Measurements from ENCODE around the gene SLC51B.
A peak's percentile ranks its signal among the peaks of the same experiment; 100 is the strongest.
"Not testable (repeated sequence)": the region's sequence is repeated elsewhere in the genome, so short reads cannot be mapped to it uniquely, and the experiment has no call there.

Gene SLC51B

DNA sequence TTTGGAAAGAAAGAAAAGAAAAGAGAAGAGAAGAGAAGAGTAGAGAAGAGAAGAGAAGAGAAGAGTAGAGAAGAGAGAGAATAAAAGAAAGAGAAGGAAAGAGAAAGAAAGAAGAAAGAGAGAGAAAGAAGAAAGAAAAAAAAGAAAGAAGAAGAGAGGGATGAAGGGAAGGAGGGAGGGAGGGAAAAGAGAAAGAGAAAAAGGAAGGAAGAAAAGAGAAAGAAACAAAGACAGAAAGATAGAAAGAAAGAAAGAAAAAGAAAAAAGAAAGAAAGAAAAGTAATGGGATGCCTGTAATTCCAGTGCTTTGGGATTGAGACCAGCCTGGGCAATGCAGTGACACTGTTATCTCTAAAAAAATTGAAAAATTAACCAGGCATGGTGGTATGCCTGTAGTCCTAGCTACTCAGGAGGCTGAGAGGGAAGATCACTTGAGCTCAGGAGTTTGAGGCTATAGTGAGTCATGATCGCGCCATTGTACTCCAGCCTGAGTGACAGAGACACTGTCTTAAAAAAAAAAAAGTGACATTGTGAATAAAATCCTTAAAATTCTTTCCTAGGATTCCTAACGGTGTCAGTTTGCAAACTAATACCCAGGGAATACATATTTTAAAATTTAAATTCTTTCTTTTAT lies 20.9 kb downstream of the SLC51B start:
- no peak for DNase-seq (ENCODE audit: low read depth in 2 of 2)

DNA sequence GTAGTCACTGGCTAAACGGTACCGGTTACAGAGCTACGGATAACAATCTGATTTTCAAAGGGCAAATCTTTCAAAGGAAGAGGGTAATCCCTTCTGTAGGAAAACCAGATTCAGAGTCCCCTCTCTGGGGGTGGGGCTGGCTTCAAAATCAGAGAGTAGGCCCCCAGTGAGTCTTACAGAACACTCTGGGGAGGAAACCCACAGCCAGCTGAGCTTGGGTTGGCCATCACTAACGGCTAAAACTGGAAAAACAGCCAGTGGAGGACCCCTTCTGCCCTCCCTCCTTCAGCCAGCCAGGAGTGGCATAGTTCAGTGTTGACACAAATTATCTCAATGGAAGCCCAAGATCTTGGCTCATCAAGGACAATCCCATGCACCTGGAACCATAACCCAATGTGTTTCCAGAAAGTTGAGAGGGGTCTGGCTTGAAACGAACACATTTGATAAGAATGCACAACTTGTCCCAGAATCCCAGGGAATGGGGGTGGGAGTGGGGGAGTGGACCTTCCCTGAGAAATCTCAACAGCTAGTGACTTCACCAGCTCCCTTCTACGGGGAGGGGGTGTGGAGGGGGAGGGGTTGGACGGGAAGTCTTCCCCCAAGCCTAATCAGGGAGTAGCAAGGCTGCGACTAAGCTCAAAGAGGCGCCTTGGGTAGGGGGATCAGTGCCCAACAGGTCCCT lies 21.6 kb downstream of the SLC51B start:
- DNase-seq (ENCODE audit: low read depth in 2 of 2), result no peak

DNA sequence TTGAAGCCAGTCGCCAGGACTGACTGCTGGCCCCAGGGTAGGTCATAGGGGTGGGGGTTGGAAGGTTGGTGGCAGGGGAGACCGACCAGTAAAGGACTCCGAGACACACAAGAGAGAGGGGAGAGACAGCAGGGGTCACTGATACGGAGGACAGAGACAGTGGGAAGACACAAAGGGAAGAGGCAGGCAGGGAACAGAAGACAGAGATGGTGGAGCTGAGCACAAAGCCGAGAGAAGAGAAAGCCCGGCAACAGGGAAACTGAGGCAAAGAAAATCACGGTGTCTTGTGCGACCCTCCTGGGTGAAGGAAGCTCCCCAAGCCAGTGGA lies 22.1 kb downstream of the SLC51B start:
- no peak for DNase-seq (ENCODE audit: low read depth in 2 of 2)

DNA sequence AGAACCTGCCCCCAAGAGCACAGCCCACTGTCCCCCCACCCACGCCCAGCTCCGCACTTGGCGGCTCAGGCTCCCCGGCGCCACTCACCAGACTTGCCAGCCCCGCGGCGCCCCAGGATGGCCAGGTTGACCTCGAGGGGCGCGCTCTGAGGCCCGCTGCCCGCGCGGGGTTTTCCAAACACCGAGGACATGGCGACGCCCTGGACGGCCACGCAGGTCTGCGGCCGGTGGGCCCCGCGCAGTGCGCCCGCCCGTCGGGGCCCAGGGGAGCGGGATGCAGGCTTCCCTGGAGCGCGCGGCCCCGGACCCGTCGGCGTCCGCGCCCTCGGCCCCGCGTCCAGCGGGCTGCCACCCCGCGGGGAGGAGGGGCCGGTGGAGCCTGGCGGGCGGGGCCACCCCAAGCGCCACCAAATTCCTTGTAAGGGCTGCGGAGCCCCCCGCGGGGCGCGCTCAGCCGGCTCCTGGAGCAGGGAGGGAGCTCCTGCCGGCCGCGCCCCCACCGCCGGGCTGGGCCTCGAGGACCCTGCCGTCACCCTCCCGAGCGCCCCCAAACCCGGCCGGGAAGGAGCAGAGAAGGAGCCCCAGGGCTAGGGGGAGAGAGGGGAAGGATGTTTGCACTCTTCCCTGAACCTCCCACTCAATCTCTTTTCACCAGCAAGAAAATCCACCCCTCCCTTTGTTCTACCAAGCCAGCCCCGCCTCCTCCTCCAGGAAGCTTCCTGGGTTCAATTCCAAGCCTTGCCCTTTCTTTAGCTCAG lies 22.6 kb downstream of the SLC51B start, which contains the start of gene RASL12:
RASL12 (minus strand) TSS at position 347 of the 758 bp plus-strand sequence; CDS start at position 191, 156 bp downstream.
- DNase-seq (ENCODE audit: low read depth in 2 of 2), result no peak

DNA sequence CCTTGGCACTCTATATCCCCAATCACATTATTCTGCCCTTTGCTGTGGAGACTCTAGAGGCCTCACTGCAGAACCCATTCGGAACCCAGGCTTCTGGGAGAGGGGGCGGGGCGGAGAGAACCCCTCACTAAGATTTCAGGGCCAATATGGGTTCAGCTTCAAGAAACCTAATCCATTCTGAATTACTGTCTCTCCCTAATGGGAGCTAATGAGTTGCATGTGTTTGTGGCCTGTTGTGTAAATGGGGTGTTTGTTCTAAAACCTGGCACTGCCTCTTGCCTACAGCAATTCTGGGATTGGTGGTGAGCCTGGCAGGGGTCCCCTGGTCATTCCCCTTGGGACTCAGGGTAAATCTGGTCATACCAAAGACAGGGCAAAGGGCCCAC lies 23.2 kb downstream of the SLC51B start:
- DNase-seq (ENCODE audit: low read depth in 2 of 2), result no peak

DNA sequence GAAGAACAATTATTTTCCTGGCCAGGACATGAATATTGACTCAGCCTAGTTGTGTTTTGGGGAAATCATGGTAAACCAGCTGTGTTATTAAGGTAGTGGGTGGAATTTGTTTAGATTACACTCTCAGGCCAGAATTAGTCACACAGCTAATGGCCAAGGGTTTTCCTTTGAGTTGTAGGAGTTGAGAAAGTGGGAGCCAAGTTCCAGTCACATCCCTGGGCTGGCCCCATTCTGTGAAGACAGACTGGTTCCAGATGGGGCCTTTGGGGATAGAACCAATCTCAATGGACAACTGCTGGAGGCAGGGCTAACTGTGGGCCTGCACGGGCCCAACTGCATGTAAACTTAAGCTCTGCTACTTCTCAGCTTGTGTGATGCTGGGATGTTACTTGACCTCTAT lies 24.0 kb downstream of the SLC51B start:
- DNase-seq (ENCODE audit: low read depth in 2 of 2), result peak; percentile 39 to 53

DNA sequence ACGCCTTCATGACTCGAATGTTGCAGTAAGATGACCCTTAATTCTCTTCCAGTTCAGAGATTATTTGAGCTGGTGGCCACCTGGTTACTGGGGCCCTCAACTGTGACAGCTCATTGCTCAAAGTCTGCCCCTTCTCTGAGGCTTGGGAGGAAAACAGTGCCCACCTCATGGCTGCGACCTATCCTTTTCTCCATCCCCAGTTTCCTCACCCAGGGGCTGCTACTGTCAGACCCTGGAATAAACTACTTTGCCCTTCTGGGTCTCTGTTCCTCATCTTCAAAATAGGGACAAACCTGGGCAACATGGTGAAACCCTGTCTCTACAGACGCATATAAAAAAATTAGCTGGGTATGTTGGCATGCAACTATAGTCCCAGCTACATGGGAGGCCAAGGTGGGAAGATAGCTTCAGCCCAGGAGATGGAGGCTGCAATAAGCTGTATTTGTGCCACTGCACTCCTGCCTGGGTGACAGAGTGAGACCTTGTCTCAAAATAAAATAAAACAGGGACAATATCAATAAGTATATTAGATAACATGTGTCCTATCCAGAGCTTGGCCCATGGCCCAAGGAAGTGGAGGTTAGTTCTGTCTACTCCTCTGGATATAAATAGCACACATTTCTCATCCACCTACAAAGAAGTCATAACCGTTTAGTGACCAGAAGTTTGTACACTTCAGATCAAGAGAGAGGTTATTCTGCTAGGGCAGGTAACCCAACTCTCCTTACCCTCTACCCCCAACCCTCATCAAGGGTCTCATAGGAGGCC lies 24.8 kb downstream of the SLC51B start:
- DNase-seq (ENCODE audit: low read depth in 2 of 2), result no peak

DNA sequence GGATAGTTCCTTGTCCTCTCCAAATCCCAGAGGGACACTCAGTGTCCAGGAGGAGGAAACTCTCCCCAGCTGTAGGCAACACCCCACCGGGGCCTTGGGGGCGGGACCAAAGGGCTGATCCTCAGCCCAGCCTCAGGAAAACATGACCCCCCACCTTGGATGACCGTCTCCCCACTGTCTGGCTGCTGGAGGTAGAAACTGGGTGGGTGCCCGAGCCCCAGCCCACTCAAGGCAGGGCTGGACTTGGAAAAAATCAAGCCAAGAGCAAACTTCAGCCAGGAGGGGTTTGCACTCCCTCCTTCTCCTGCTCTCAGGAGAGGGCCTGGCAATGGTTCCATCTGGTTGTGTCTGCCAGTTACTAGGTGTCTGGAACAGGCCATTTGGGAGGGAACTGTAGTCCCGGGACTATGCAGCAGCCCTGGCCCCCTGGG lies 26.2 kb downstream of the SLC51B start:
- no peak for DNase-seq (ENCODE audit: low read depth in 2 of 2)

DNA sequence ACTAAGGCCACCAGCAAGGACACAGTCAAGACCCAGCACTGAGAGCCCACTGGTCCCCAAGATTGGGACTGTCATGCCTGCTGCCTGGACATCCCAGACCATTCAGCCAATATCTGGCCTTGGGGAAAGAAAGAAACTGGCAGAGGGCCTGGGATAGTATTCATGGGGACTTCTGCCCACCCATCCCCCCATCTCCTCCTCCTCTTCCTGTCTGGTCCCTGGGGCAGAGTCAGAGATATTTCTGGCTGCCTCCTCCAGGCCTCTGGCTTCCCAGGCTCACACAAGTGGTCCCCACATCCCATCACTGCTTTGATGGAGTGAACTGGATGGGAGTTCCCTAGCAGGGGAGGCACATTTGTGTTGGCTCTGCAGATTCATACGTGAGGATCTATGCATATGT lies 26.8 kb downstream of the SLC51B start:
- DNase-seq (ENCODE audit: low read depth in 2 of 2), result no peak

DNA sequence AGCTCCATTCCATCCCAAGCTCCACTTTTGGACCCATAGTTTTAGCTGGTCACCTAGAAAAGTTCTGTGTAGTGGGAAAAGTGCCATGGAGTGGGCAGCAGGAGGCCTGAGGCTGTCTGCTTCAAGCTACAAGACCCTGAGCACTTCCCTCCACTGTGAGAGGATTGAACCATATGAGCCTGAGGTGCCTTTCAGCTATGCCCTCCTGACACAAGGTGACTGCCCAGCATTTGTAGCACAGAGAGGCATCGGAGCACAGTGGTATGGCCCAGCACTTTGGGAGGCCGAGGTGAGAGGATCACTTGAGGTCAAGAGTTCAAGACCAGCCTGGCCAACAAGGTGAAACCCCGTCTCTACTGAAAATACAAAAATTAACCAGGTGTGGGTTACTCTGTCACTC lies 27.4 kb downstream of the SLC51B start:
- DNase-seq (ENCODE audit: low read depth in 2 of 2), result no peak

DNA sequence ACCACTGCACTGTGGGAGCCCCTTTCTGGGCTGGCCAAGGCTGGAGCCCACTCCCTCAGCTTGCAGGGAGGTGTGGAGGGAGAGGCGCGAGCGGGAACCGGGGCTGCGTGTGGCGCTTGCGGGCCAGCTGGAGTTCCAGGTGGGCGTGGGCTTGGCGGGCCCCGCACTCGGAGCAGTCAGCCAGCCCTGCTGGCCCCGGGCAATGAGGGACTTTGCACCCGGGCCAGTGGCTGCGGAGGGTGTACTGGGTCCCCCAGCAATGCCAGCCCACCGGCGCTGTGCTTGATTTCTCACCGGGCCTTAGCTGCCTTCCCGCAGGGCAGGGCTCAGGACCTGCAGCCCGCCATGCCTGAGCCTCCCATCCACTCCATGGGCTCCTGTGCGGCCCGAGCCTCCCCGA lies 29.8 kb downstream of the SLC51B start:
- DNase-seq (ENCODE audit: low read depth in 2 of 2), result not testable (repeated sequence)

DNA sequence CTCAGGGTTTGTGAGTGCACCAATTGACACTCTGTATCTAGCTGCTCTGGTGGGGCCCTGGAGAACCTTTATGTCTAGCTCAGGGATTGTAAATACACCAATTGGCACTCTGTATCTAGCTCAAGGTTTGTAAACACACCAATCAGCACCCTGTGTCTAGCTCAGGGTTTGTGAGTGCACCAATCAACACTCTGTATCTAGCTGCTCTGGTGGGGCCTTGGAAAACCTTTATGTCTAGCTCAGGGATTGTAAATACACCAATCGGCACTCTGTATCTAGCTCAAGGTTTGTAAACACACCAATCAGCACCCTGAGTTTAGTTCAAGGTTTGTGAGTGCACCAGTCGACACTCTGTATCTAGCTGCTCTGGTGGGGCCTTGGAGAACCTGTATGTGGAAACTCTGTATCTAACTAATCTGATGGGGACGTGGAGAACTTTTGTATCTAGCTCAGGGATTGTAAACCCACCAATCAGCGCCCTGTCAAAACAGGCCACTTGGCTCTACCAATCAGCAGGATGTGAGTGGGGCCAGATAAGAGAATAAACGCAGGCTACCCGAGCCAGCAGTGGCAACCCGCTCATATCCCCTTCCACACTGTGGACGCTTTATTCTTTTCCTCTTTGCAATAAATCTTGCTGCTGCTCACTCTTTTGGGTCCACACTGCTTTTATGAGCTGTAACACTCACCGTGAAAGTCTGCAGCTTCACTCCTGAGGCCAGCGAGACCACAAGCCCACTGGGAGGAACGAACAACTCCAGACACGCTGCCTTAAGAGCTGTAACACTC lies 30.6 kb downstream of the SLC51B start:
- not testable (repeated sequence) for DNase-seq (ENCODE audit: low read depth in 2 of 2)

DNA sequence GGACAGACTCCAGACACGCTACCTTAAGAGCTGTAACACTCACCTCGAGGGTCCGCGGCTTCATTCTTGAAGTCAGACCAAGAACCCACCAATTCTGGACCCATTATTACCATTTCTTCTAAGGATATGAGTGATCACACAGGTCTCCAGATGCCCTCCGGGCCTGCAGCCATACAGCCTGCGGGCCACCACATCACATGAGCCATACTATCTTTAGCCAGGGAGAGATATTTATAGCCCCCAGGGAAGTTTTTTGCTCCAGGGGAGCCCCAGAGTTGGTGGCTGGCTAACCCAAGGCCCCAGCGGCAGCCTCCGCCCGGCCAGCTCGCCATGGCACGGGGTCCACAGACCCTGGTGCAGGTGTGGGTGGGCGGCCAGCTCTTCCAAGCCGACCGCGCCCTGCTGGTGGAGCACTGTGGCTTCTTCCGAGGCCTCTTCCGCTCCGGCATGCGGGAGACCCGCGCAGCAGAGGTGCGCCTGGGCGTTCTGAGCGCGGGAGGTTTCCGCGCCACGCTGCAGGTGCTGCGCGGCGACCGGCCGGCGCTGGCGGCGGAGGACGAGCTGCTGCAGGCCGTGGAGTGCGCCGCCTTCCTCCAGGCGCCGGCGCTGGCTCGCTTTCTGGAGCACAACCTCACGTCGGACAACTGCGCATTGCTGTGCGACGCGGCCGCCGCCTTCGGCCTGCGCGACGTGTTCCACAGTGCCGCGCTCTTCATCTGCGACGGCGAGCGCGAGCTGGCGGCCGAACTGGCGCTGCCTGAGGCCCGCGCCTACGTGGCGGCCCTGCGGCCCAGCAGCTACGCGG lies 31.5 kb downstream of the SLC51B start, which contains the start of gene KBTBD13:
KBTBD13 (plus strand) TSS at position 261 of the 805 bp plus-strand sequence; CDS start at position 331, 70 bp downstream.
- DNase-seq (ENCODE audit: low read depth in 2 of 2), result no peak

DNA sequence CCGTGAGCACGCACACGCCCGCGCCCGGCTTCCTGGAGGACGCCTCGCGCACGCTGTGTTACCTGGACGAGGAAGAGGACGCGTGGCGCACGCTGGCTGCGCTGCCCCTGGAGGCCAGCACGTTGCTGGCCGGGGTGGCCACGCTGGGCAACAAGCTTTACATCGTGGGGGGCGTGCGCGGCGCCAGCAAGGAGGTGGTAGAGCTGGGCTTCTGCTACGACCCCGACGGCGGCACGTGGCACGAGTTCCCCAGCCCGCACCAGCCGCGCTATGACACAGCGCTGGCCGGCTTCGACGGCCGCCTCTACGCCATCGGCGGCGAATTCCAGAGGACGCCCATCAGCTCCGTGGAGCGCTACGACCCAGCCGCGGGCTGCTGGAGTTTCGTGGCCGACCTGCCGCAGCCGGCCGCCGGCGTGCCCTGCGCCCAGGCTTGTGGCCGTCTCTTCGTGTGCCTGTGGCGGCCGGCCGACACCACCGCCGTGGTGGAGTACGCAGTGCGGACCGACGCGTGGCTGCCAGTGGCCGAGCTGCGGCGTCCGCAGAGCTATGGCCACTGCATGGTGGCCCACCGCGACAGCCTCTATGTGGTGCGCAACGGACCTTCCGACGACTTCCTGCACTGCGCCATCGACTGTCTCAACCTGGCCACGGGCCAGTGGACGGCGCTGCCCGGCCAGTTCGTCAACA lies 32.2 kb downstream of the SLC51B start:
- DNase-seq (ENCODE audit: low read depth in 2 of 2), result no peak

DNA sequence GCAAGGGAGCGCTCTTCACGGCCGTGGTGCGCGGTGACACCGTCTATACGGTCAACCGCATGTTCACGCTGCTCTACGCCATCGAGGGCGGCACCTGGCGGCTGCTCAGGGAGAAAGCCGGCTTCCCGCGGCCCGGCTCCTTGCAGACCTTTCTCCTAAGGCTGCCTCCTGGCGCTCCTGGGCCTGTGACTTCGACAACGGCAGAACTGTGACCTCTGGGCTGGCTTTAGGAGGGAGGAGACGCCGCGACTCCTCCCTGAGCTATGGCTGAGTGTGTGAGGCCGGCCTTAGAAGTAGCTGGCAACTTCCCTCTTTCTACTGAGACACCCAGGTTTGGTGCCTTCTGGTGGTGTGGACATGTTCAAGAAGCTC lies 32.8 kb downstream of the SLC51B start:
- DNase-seq (ENCODE audit: low read depth in 2 of 2), result no peak

DNA sequence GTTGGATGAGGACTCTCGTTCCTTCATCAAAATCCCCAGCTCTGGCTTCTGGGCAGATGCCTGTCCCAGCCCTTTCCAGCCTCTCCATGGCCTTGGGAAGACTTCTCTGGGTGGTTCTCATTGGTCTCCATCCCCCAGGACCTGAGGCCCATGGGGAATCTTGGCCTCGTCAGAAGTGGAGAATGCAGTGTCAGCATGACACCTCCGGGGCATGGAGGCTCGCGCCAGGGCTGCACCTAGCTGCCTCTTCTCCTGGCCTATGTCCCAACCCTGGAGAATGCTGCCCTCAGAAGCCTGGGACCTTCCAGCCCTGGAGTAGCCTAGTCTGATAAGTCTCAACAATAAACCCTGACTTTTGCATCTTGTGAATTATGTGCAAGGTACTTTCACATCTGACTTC lies 34.4 kb downstream of the SLC51B start:
- DNase-seq (ENCODE audit: low read depth in 2 of 2), result no peak

DNA sequence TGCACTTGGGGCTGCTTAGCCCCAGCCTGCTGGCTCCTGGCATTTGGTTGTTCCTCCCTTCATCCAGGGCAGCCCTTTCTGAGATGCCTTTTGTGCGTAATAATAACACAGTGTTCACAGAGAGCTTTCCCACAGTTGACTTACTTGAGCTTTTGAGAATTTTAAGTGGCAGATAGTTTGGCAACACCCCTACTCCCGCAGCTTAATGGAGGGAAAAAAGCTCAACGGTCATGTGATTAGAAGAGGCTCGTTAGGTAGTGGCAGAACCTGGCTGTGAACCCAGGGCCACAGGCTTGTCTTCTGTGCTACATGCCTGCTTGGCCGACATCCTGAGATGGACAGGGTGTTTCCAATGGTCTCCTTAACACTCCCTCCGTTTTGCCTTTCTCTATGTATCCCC lies 36.1 kb downstream of the SLC51B start:
- no peak for DNase-seq (ENCODE audit: low read depth in 2 of 2)

DNA sequence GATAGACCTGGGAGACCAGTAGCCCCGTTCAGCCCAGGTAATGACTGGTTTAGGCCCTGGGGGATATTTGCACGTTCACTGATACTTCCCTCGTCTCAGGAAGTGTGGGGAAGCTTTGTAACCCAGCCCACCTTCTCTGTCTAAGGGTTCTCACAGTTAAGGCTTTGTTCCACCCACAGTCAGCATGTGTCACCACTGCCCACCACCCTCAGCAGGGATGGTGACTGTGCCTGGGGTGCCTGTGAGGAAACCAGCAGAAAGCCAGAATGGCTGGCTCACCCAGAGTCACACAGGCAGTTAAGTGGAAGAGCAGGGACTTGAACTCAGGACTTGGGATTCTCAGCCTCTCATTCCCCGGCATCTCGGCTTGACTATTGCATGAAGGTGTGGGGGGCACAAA lies 36.6 kb downstream of the SLC51B start:
- DNase-seq (ENCODE audit: low read depth in 2 of 2), result no peak

DNA sequence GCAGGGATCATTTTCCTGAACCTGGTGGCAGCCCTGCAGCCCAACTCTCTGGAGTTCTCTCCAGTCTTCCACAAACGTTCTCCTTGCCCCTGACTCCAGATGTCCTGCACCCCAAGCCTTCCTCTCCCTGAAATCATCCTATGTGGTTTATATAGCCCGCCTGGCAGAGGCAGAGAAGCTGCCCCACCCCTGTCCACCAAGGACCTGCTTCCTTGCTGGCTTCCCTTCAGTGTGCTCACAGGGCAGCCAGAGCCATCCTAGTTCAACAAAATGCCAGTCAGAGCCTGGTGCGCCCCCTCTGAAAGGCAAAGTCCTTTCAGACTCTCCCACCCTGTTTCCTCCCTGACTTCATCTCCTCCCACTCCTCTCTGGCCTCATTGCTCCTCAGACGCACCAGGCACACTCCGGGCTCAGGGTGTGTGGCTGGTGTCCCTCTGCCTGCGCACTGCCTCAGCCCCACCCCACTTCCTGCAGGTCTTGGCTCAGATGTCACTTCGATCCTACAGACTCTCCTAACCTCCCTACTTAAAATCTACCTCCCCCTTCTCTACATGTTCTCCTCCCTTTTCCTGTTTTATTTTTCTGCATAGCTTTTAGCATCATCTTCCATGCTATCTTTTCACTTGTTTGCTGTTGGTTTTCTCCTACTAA lies 37.2 kb downstream of the SLC51B start:
- DNase-seq (ENCODE audit: low read depth in 2 of 2), result no peak

All from fibroblast of skin of left biceps (primary cell).